OCI-LY3 (cell line): ENCODE measurements around the gene GSTT2.
"Not testable (repeated sequence)": the region's sequence is repeated elsewhere in the genome, so short reads cannot be mapped to it uniquely, and the experiment has no call there.

Experiments used
- EZH2phosphoT487 ChIP-seq: fragments of 200-600 bp; shearing (Covaris generic); IDR thresholded peaks from 2 replicates; pipeline ENCODE4 v1.6.1; 2018; ENCODE audit warnings: antibody characterized with exemption, mixed run types, low read depth
- TF ChIP-seq, protein P1 (sequence below): fragments of 200-600, 300-600 bp; sonication (generic); IDR thresholded peaks from 2 replicates; pipeline ENCODE4 v1.5.1; 2014; ENCODE audit warnings: antibody characterized with exemption, low read length, low read depth

DNA sequence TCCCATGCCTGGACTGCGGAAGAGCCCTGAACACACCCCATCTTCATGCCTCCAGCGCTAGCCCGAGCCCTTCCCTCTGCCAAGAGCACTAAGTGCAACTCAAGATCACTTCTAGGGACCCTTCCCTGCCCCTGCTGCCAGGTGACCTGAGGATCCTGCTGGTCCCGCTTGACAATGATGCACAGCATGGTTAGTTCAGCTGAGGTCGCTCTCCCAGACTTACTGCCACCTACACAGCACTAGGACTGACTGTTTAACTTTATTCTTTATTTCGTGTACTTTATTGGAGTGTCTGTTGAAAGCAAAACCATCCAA, 25.0 kb upstream of the GSTT2 start:
- TF ChIP-seq, protein P1, sequence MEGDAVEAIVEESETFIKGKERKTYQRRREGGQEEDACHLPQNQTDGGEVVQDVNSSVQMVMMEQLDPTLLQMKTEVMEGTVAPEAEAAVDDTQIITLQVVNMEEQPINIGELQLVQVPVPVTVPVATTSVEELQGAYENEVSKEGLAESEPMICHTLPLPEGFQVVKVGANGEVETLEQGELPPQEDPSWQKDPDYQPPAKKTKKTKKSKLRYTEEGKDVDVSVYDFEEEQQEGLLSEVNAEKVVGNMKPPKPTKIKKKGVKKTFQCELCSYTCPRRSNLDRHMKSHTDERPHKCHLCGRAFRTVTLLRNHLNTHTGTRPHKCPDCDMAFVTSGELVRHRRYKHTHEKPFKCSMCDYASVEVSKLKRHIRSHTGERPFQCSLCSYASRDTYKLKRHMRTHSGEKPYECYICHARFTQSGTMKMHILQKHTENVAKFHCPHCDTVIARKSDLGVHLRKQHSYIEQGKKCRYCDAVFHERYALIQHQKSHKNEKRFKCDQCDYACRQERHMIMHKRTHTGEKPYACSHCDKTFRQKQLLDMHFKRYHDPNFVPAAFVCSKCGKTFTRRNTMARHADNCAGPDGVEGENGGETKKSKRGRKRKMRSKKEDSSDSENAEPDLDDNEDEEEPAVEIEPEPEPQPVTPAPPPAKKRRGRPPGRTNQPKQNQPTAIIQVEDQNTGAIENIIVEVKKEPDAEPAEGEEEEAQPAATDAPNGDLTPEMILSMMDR = not testable (repeated sequence)
- not testable (repeated sequence) for TF ChIP-seq EZH2phosphoT487
